GM23338 (cell line): ENCODE results near the gene FARS2. TPM values are rescaled to one million over a fixed set of nuclear protein-coding genes. Genes with fewer than 3 reads are reported as not detected.

ENCODE experiments used
- ATAC-seq: fragments of 200-7000 bp; cut with Tn5 transposase; 3 replicates; pipeline ENCODE4 v1.9.1; 2020
- DNase-seq: peaks from one replicate; pipeline ENCODE4 v3.0.0-alpha.2; 2015; ENCODE audit warnings: low spot score
- H2AFZ ChIP-seq: fragments of 200-600 bp; sonication (generic); 2 replicates; pipeline ENCODE4 v1.8.0; 2016; ENCODE audit warnings: antibody characterized with exemption, mild to moderate bottlenecking, moderate library complexity
- H3F3A ChIP-seq: fragments of 200-600 bp; sonication (generic); replicated peaks from 2 replicates; pipeline ENCODE4 v1.8.0; 2017; ENCODE audit warnings: antibody characterized with exemption, mixed run types, low read depth
- H3K27ac ChIP-seq: fragments of 200-600 bp; sonication (generic); 2 replicates; pipeline ENCODE4 v1.6.1; 2016; ENCODE audit warnings: low read depth
- H3K27me3 ChIP-seq: fragments of 200-600 bp; sonication (generic); 2 replicates; pipeline ENCODE4 v1.8.0; 2016; ENCODE audit warnings: mild to moderate bottlenecking, mixed run types, moderate library complexity; ENCODE audit not compliant: insufficient read depth
- H3K36me3 ChIP-seq: fragments of 200-600 bp; sonication (generic); 2 replicates; pipeline ENCODE4 v1.8.0; 2016; ENCODE audit warnings: mild to moderate bottlenecking; ENCODE audit not compliant: insufficient read depth
- H3K4me1 ChIP-seq: fragments of 200-600 bp; sonication (generic); 2 replicates; pipeline ENCODE4 v1.8.0; 2016; ENCODE audit warnings: mild to moderate bottlenecking, moderate library complexity; ENCODE audit not compliant: insufficient read depth
- H3K4me2 ChIP-seq: fragments of 200-600 bp; sonication (generic); 2 replicates; pipeline ENCODE4 v1.7.1; 2017; ENCODE audit warnings: mixed run types
- H3K4me3 ChIP-seq: fragments of 200-600 bp; sonication (generic); 2 replicates; pipeline ENCODE4 v1.6.1; 2016; ENCODE audit warnings: mixed run types
- H3K79me2 ChIP-seq: fragments of 200-600 bp; sonication (generic); replicated peaks from 2 replicates; pipeline ENCODE4 v1.8.0; 2017; ENCODE audit warnings: mild to moderate bottlenecking; ENCODE audit not compliant: insufficient read depth
- H3K9me2 ChIP-seq: fragments of 200-600 bp; sonication (generic); 2 replicates; pipeline ENCODE4 v1.8.0; 2017; ENCODE audit not compliant: insufficient read depth
- H4K20me1 ChIP-seq: fragments of 200-600 bp; sonication (generic); replicated peaks from 2 replicates; pipeline ENCODE4 v1.8.0; 2017; ENCODE audit warnings: mild to moderate bottlenecking; ENCODE audit not compliant: insufficient read depth
- H3K27ac Mint-ChIP-seq: 2 replicates; pipeline ENCODE4 v1.8.0; 2020; ENCODE audit warnings: inconsistent platforms, mild to moderate bottlenecking, moderate library complexity, mixed read lengths
- H3K27me3 Mint-ChIP-seq: 3 replicates; pipeline ENCODE4 v1.8.0; 2022; ENCODE audit warnings: low read depth, mild to moderate bottlenecking, moderate library complexity, mixed read lengths, inconsistent platforms; ENCODE audit not compliant: insufficient read depth, poor library complexity
- H3K36me3 Mint-ChIP-seq: 3 replicates; pipeline ENCODE4 v1.8.0; 2021; ENCODE audit warnings: low read depth, mild to moderate bottlenecking, inconsistent platforms, moderate library complexity, mixed read lengths
- H3K4me1 Mint-ChIP-seq: 3 replicates; pipeline ENCODE4 v1.8.0; 2020; ENCODE audit warnings: mild to moderate bottlenecking, inconsistent platforms, mixed read lengths
- H3K4me3 Mint-ChIP-seq: 3 replicates; pipeline ENCODE4 v1.8.0; 2021; ENCODE audit warnings: moderate library complexity, mild to moderate bottlenecking, inconsistent platforms, mixed read lengths
- H3K9me3 Mint-ChIP-seq: 3 replicates; pipeline ENCODE4 v1.8.0; 2020; ENCODE audit warnings: moderate library complexity, mild to moderate bottlenecking, inconsistent platforms, mixed read lengths
- CREB1 ChIP-seq: fragments of 250-450 bp; sonication (Bioruptor Pico); IDR thresholded peaks from 2 replicates; pipeline ENCODE4 v1.5.0; 2020; ENCODE audit warnings: low read depth, mild to moderate bottlenecking, moderate library complexity
- ZNF462 ChIP-seq: fragments of 250-450 bp; sonication (Bioruptor Pico); IDR thresholded peaks from 2 replicates; pipeline ENCODE4 v1.5.0; 2020; ENCODE audit warnings: mild to moderate bottlenecking, moderate library complexity
- polyA plus RNA-seq: library from polyadenylated mRNA; unstranded; fragments of >200 nt; fragmentation: Nextera tagmentation; extraction: Ambion mirVana; gene quantifications from 2 replicates; pipeline ENCODE4 v1.2.1, GENCODE V29; 2016
- total RNA-seq: library from RNA; depleted of rRNA; stranded (reverse); fragments of >200 nt; shearing (Covaris generic); gene quantifications from 2 replicates; pipeline ENCODE4 v1.2.3, GENCODE V29; 2014
- TF ChIP-seq, protein P1 (sequence below): IDR thresholded peaks from 2 replicates; pipeline ENCODE4 v1.6.1; 2016; ENCODE audit warnings: antibody characterized with exemption
- TF ChIP-seq, protein P2 (sequence below), 2 experiments: fragments of 200-600 bp in 1 of 2; sonication (generic) in 1 of 2; conservative IDR thresholded peaks; 2 replicates each; pipeline versions ENCODE4 v1.5.1 to v1.6.1; 2016 to 2017; ENCODE audit warnings: antibody characterized with exemption in 2 of 2, low read depth in 2 of 2, mild to moderate bottlenecking in 2 of 2, moderate library complexity in 1 of 2

The FARS2 gene
- total and polyA plus RNA-seq, 2 experiments from 2014 or later: 7.6 to 19.0 TPM

DNA sequence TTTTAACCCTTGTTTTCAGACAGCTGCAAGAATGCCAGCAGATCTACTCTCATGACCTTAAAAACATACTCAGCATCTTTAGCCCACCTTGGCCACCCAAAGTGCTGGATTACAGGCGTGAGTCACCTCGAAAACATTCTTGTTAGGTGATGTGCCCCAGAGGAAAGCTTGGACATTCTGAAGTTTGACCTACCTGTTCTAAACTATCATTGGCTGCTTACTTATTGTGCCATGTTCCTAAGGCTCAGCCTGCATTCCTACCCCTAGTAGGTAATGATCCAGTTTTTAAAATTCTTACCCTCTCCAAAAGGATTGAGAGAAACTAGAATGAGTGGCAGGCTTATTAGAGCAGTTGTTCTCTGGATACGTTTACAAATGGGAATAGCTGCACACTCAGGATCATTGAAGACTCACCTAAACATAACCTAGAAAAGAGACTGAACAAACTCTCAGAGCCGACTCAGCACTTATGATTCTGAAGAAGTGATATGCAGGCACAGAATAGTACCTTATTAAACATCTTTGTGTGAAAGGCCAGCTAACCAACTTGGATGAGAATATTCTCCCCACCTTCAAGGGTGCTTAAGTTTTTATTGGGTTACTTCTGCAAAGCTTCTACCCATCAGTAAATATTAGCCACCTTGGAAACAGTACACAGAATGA lies 383.3 kb downstream of the FARS2 start (continued):
- TF ChIP-seq ZNF462 (CRISPR knock-in tag) (no peak), CREB1 (CRISPR knock-in tag) (no peak)
- TF ChIP-seq, protein P1, sequence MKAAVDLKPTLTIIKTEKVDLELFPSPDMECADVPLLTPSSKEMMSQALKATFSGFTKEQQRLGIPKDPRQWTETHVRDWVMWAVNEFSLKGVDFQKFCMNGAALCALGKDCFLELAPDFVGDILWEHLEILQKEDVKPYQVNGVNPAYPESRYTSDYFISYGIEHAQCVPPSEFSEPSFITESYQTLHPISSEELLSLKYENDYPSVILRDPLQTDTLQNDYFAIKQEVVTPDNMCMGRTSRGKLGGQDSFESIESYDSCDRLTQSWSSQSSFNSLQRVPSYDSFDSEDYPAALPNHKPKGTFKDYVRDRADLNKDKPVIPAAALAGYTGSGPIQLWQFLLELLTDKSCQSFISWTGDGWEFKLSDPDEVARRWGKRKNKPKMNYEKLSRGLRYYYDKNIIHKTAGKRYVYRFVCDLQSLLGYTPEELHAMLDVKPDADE: no peak

GRCh38 chr6:5645328-5646290 lies 384.3 kb downstream of the FARS2 start:
- Mint-ChIP-seq H3K4me3 (no peak overlapping the region), H3K9me3 (peaks cover 9% of the 10 kb centered on the region), H3K27me3 (no peaks in the 10 kb centered on the region), H3K4me1 (no peaks in the 10 kb centered on the region), H3K27ac (no peak overlapping the region), H3K36me3 (peaks cover 5% of the 10 kb centered on the region)
- Histone ChIP-seq H3K4me3 (no peak overlapping the region), H3F3A (no peaks in the 10 kb centered on the region), H3K9me2 (0 out of 2 replicates have a peak, but pooled peaks cover 3% of the 10 kb centered on the region), H3K36me3 (no peaks in the 10 kb centered on the region), H2AFZ (no peak overlapping the region), H3K4me2 (no peak overlapping the region), H3K79me2 (no peaks in the 10 kb centered on the region), H3K27me3 (no peaks in the 10 kb centered on the region), H3K27ac (no peak overlapping the region), H4K20me1 (no peaks in the 10 kb centered on the region), H3K4me1 (no peaks in the 10 kb centered on the region)
- DNase-seq (no peak), ATAC-seq (no peak)
- TF ChIP-seq, protein P2, sequence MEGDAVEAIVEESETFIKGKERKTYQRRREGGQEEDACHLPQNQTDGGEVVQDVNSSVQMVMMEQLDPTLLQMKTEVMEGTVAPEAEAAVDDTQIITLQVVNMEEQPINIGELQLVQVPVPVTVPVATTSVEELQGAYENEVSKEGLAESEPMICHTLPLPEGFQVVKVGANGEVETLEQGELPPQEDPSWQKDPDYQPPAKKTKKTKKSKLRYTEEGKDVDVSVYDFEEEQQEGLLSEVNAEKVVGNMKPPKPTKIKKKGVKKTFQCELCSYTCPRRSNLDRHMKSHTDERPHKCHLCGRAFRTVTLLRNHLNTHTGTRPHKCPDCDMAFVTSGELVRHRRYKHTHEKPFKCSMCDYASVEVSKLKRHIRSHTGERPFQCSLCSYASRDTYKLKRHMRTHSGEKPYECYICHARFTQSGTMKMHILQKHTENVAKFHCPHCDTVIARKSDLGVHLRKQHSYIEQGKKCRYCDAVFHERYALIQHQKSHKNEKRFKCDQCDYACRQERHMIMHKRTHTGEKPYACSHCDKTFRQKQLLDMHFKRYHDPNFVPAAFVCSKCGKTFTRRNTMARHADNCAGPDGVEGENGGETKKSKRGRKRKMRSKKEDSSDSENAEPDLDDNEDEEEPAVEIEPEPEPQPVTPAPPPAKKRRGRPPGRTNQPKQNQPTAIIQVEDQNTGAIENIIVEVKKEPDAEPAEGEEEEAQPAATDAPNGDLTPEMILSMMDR (conservative IDR thresholded peaks at IDR 0.05; ENCODE audit: low read depth in 2 of 2): no peak
